Heart left ventricle (tissue), 13 donors: ENCODE data around the gene PHACTR1.

Experiments used
- POLR2A ChIP-seq, 2 donors: fragments of 450-650 bp; IDR thresholded peaks; one replicate each; pipeline ENCODE4 v1.6.1; 2017; ENCODE audit warnings: antibody characterized with exemption in 2 of 2, mild to moderate bottlenecking in 2 of 2, moderate library complexity in 2 of 2
- TF ChIP-seq, protein P1 (sequence below), 12 donors: fragments of 200-600 bp; sonication (generic) in 4 of 12; IDR thresholded peaks; one replicate each; pipeline versions ENCODE4 v1.5.0 to v1.8.0; 2018 to 2022; ENCODE audit warnings: antibody characterized with exemption in 12 of 12, mild to moderate bottlenecking in 5 of 12
- donor health status: ischemic (EF 13 %, LVEDD 7.1; RV severe dilation, severe dysfunction).
- donor health status: DM: no; HTN: yes; CAD: no.
- donor health status: DM: no; HTN: no; CAD: no.
- donor health status: ischemic (EF 25% LVEDD 6.9; RV normal size, moderate dysfunction).
- donor health status: ischemic (EF 25% LVEDD 5.7; RV mildly dilated, moderate dysfunction).
- donor health status: ischemic (EF 35%, LVEDD 5.7; RV mildly dilated, moderate dysfunction).
- donor health status: nonischemic (EF 11% LVEDD 7.7; RV severe dilation, severe dysfunction).
- donor health status: DM: yes; HTN: yes; CAD: no.
- donor health status: PGD.
- donor health status: ischemic (EF 29% LVEDD 5.4; RV normal size, mild dysfunction).
- donor health status: nonischemic (EF 23%, LVEDD 6.1; RV moderate dilation, normal function).

DNA sequence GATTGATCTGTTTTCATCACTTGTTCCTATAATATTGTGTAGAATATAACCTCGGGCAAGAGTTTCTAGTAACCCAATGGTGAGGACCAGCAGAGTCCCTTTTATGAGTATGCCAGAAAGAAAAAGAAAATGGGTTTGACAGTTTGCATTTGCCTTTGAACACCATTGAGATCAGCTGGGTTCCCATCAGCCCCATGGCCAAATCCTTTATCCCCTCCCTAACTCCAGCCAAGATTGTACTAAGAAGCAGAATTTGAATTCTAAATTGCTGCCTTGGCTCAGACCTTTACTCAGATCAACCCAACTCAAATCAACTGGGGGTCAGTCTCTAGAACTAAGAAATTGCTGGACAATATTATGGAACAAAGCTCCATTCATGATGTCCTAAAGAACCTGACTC is 424.4 kb downstream of the PHACTR1 start:
- TF ChIP-seq, protein P1, sequence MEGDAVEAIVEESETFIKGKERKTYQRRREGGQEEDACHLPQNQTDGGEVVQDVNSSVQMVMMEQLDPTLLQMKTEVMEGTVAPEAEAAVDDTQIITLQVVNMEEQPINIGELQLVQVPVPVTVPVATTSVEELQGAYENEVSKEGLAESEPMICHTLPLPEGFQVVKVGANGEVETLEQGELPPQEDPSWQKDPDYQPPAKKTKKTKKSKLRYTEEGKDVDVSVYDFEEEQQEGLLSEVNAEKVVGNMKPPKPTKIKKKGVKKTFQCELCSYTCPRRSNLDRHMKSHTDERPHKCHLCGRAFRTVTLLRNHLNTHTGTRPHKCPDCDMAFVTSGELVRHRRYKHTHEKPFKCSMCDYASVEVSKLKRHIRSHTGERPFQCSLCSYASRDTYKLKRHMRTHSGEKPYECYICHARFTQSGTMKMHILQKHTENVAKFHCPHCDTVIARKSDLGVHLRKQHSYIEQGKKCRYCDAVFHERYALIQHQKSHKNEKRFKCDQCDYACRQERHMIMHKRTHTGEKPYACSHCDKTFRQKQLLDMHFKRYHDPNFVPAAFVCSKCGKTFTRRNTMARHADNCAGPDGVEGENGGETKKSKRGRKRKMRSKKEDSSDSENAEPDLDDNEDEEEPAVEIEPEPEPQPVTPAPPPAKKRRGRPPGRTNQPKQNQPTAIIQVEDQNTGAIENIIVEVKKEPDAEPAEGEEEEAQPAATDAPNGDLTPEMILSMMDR (IDR thresholded peaks at IDR 0.05) = no peak
- no peak for TF ChIP-seq POLR2A (IDR thresholded peaks at IDR 0.05)
